Endothelial cell of hepatic sinusoid (primary cell): ENCODE results near the gene LRRC15.

Experiments
- in situ Hi-C: cut with HindIII; loops from 2 replicates; pipeline ENCODE4 v1.10.0; 2017; ENCODE audit warnings: low sequenced_read_pairs

Gene LRRC15

GRCh38 chr3:194369522-194370279 lies at the start of gene LRRC15:
Gene LRRC15, minus strand, starts transcription at chr3:194369743. Its CDS starts 8,700 bp downstream, at chr3:194361043.
- in situ Hi-C loops, result no loop called here

GRCh38 chr3:194418671-194419070 lies 49.1 kb upstream of the LRRC15 start:
- in situ Hi-C loops, result no loop called here

GRCh38 chr3:194407423-194407822 lies 37.9 kb upstream of the LRRC15 start:
- in situ Hi-C loops, result no loop called here

- in situ Hi-C loops, result no loop called here
These were observed 36.2 kb upstream of the LRRC15 start for GRCh38 chr3:194405766-194406165.

- in situ Hi-C loops, result no loop called here
These were observed 35.0 kb upstream of the LRRC15 start for GRCh38 chr3:194404365-194405140.

- in situ Hi-C loops, result no loop called here
These were observed 32.4 kb upstream of the LRRC15 start for GRCh38 chr3:194401868-194402329.

- in situ Hi-C loops, result no loop called here
These were observed 31.8 kb upstream of the LRRC15 start for GRCh38 chr3:194401346-194401745.

GRCh38 chr3:194399874-194400411 lies 30.4 kb upstream of the LRRC15 start:
- in situ Hi-C loops, result no loop called here

- in situ Hi-C loops, result no loop called here
These were observed 29.6 kb upstream of the LRRC15 start, which contains the start of gene GP5 for GRCh38 chr3:194399166-194399565. Gene GP5, minus strand, starts transcription at chr3:194399266. Its CDS starts 984 bp downstream, at chr3:194398282.

- in situ Hi-C loops, result no loop called here
These were observed 28.3 kb upstream of the LRRC15 start for GRCh38 chr3:194397757-194398312.

GRCh38 chr3:194396859-194397756 lies 27.6 kb upstream of the LRRC15 start:
- in situ Hi-C loops, result no loop called here

- in situ Hi-C loops, result no loop called here
These were observed 27.0 kb upstream of the LRRC15 start for GRCh38 chr3:194396539-194396858.

GRCh38 chr3:194395778-194396538 lies 26.4 kb upstream of the LRRC15 start:
- in situ Hi-C loops, result no loop called here

GRCh38 chr3:194395212-194395611 lies 25.7 kb upstream of the LRRC15 start:
- in situ Hi-C loops, result no loop called here

- in situ Hi-C loops, result no loop called here
These were observed 23.0 kb upstream of the LRRC15 start for GRCh38 chr3:194392576-194392975.

- in situ Hi-C loops, result no loop called here
These were observed 21.3 kb upstream of the LRRC15 start for GRCh38 chr3:194390835-194391234.

- in situ Hi-C loops, result no loop called here
These were observed 19.7 kb upstream of the LRRC15 start for GRCh38 chr3:194389269-194389668.

- in situ Hi-C loops, result no loop called here
These were observed 18.4 kb upstream of the LRRC15 start for GRCh38 chr3:194387926-194388418.

GRCh38 chr3:194387276-194387675 lies 17.7 kb upstream of the LRRC15 start:
- in situ Hi-C loops, result no loop called here

- in situ Hi-C loops, result no loop called here
These were observed 17.1 kb upstream of the LRRC15 start for GRCh38 chr3:194386648-194387047.
